Calu3 (cell line): ENCODE measurements around the gene COTL1. TPM values are rescaled to one million over a fixed set of nuclear protein-coding genes. Genes with fewer than 3 reads are reported as not detected.
"Not testable (repeated sequence)": the region's sequence is repeated elsewhere in the genome, so short reads cannot be mapped to it uniquely, and the experiment has no call there.

Source experiments
- BruUV-seq: library from RNA; stranded (reverse); fragments of 400-500 nt; replicated peaks from 2 replicates; lab custom pipeline; 2021; lab: Mats Ljungman, UMichigan
- CTCF ChIA-PET: fragments of 300-600 bp; sonication (Branson Sonifier 250); formaldehyde crosslinking; loops from one replicate; lab custom pipeline; 2022; ENCODE audit warnings: antibody characterized with exemption; lab: Charles Lee
- DNase-seq: peaks from one replicate; pipeline ENCODE4 v3.0.0; 2022
- H3K27ac Mint-ChIP-seq: one replicate; pipeline ENCODE4 v1.8.0; 2022; ENCODE audit warnings: mixed read lengths; ENCODE audit not compliant: unreplicated experiment
- H3K27me3 Mint-ChIP-seq: one replicate; pipeline ENCODE4 v1.8.0; 2022; ENCODE audit warnings: mixed read lengths; ENCODE audit not compliant: unreplicated experiment
- H3K36me3 Mint-ChIP-seq: one replicate; pipeline ENCODE4 v1.8.0; 2022; ENCODE audit warnings: mild to moderate bottlenecking, moderate library complexity, mixed read lengths; ENCODE audit not compliant: insufficient read depth, unreplicated experiment
- H3K4me1 Mint-ChIP-seq: one replicate; pipeline ENCODE4 v1.8.0; 2022; ENCODE audit warnings: mild to moderate bottlenecking, low read depth, mixed read lengths; ENCODE audit not compliant: unreplicated experiment
- H3K4me3 Mint-ChIP-seq: one replicate; pipeline ENCODE4 v1.8.0; 2022; ENCODE audit warnings: mild to moderate bottlenecking, low read depth, moderate library complexity, mixed read lengths; ENCODE audit not compliant: unreplicated experiment
- H3K9me3 Mint-ChIP-seq: one replicate; pipeline ENCODE4 v1.8.0; 2022; ENCODE audit warnings: low read depth, mixed read lengths; ENCODE audit not compliant: unreplicated experiment
- intact Hi-C: fragments of 100-400 bp; cut with micrococcal nuclease; formaldehyde crosslinking; loops from one replicate; pipeline ENCODE4 v1.10.0; 2022; ENCODE audit not compliant: unreplicated experiment
- total RNA-seq: library from RNA; stranded (reverse); gene quantifications from 2 replicates; pipeline ENCODE4 v1.2.3, GENCODE V29; 2022
- TF ChIP-seq, protein P1 (sequence below): fragments of 200-600 bp; IDR thresholded peaks from one replicate; pipeline ENCODE4 v1.8.0; 2022; ENCODE audit warnings: antibody characterized with exemption; ENCODE audit not compliant: unreplicated experiment

The COTL1 gene
- total RNA-seq, 1 experiment from 2014 or later: 343 TPM

- Mint-ChIP-seq H3K4me1 (no peaks in the 10 kb centered on the region), H3K9me3 (no peaks in the 10 kb centered on the region), H3K27ac (no peak overlapping the region), H3K27me3 (no peaks in the 10 kb centered on the region), H3K36me3 (no peaks in the 10 kb centered on the region), H3K4me3 (no peak overlapping the region)
- intact Hi-C loops: no loop called here
- TF ChIP-seq, protein P1, sequence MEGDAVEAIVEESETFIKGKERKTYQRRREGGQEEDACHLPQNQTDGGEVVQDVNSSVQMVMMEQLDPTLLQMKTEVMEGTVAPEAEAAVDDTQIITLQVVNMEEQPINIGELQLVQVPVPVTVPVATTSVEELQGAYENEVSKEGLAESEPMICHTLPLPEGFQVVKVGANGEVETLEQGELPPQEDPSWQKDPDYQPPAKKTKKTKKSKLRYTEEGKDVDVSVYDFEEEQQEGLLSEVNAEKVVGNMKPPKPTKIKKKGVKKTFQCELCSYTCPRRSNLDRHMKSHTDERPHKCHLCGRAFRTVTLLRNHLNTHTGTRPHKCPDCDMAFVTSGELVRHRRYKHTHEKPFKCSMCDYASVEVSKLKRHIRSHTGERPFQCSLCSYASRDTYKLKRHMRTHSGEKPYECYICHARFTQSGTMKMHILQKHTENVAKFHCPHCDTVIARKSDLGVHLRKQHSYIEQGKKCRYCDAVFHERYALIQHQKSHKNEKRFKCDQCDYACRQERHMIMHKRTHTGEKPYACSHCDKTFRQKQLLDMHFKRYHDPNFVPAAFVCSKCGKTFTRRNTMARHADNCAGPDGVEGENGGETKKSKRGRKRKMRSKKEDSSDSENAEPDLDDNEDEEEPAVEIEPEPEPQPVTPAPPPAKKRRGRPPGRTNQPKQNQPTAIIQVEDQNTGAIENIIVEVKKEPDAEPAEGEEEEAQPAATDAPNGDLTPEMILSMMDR: no peak
- BruUV-seq: no TSS peak
- CTCF ChIA-PET: no interaction called here
- DNase-seq: no peak
Observed at GRCh38 chr16:84635702-84636101, 17.8 kb upstream of the COTL1 start.

GRCh38 chr16:84633622-84634021, 15.7 kb upstream of the COTL1 start:
- no peaks in the 10 kb centered on the region for H3K4me1 Mint-ChIP-seq
- H3K36me3 Mint-ChIP-seq: no peaks in the 10 kb centered on the region
- intact Hi-C loops: no loop called here
- H3K27me3 Mint-ChIP-seq: no peaks in the 10 kb centered on the region
- H3K4me3 Mint-ChIP-seq: no peak overlapping the region
- DNase-seq: no peak
- H3K9me3 Mint-ChIP-seq: no peaks in the 10 kb centered on the region
- no peak overlapping the region for H3K27ac Mint-ChIP-seq
- CTCF ChIA-PET: no interaction called here
- no TSS peak for BruUV-seq
- TF ChIP-seq, protein P1: no peak

- H3K9me3 Mint-ChIP-seq, BruUV-seq, H3K4me1 Mint-ChIP-seq, intact Hi-C loops, CTCF ChIA-PET, DNase-seq, H3K27ac Mint-ChIP-seq, H3K4me3 Mint-ChIP-seq, H3K36me3 Mint-ChIP-seq, H3K27me3 Mint-ChIP-seq: not testable (repeated sequence)
Observed at GRCh38 chr16:84632862-84633261, 15.0 kb upstream of the COTL1 start.

- intact Hi-C loops: no loop called here
- BruUV-seq: no TSS peak
- H3K27ac Mint-ChIP-seq: no peak overlapping the region
- no peaks in the 10 kb centered on the region for H3K27me3 Mint-ChIP-seq
- H3K36me3 Mint-ChIP-seq: no peaks in the 10 kb centered on the region
- H3K4me1 Mint-ChIP-seq: no peaks in the 10 kb centered on the region
- TF ChIP-seq, protein P1: no peak
- H3K4me3 Mint-ChIP-seq: no peak overlapping the region
- no peaks in the 10 kb centered on the region for H3K9me3 Mint-ChIP-seq
- CTCF ChIA-PET: interaction anchor here (0.5 kb wide), 1 partner anchor 378 kb away, joined by 3 read pairs; no protein-coding TSS in a partner anchor
- no peak for DNase-seq
Observed at GRCh38 chr16:84631886-84632285, 14.0 kb upstream of the COTL1 start.

- Mint-ChIP-seq H3K27me3 (no peaks in the 10 kb centered on the region), H3K4me3 (no peak overlapping the region), H3K9me3 (no peaks in the 10 kb centered on the region), H3K36me3 (no peaks in the 10 kb centered on the region), H3K27ac (no peak overlapping the region), H3K4me1 (no peaks in the 10 kb centered on the region)
- TF ChIP-seq, protein P1: no peak
- no peak for DNase-seq
- BruUV-seq: no TSS peak
- intact Hi-C loops: no loop called here
- CTCF ChIA-PET: no interaction called here
Observed at GRCh38 chr16:84631153-84631466, 13.2 kb upstream of the COTL1 start.
